ENCODE results near the gene TMEM129.
A peak's percentile ranks its signal among the peaks of the same experiment; 100 is the strongest.

TMEM129 gene, protein sequence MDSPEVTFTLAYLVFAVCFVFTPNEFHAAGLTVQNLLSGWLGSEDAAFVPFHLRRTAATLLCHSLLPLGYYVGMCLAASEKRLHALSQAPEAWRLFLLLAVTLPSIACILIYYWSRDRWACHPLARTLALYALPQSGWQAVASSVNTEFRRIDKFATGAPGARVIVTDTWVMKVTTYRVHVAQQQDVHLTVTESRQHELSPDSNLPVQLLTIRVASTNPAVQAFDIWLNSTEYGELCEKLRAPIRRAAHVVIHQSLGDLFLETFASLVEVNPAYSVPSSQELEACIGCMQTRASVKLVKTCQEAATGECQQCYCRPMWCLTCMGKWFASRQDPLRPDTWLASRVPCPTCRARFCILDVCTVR

DNA sequence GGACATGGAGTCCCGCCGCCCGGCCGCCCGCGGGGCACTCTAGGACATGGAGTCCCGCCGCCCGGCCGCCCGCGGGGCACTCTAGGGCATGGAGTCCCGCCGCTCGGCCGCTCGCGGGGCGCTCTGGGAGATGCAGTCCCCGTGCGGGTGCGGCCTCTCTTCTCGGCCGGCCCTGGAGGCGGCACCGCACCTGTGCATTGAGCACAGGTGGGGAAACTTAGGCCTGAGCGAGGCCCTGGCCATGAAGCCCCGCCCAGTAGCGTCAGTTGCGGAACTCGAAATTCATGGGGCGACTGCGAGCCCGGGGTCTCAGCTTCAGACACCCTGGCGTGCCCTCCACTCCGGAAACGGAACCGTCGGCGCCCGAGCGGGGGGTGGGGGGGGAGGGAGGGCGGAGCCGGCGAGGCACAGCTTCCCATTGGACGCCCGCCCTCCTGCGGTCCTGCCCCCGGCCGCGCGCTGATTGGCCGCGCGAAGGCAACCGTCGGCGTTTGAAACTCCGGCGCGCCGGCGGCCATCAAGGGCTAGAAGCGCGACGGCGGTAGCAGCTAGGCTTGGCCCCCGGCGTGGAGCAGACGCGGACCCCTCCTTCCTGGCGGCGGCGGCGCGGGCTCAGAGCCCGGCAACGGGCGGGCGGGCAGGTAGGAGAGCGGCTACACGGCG lies at the start of gene TMEM129, which contains the start of gene TACC3:
Gene TMEM129, minus strand, starts transcription at position 321 of the 663 bp plus-strand sequence. CDS start 486 bp downstream, outside the sequence.
Gene TACC3, plus strand, starts transcription at position 519 of the 663 bp plus-strand sequence. CDS start 1,901 bp downstream, outside the sequence.
- H3K27me3 ChIP-seq (replicated peaks), result no peaks in the 10 kb centered on the region
- peak within 1 kb of the TSS; percentile 76 for H3K4me3 ChIP-seq (ENCODE audit: low read depth, low read length)
- peak; percentile 87 for DNase-seq
- peaks cover 4% of the 10 kb centered on the region for H3K36me3 ChIP-seq (replicated peaks)
- in situ Hi-C loops (cut with HindIII; ENCODE audit: low pct_ligation_motif_present, low sequenced_read_pairs), result no loop called here
- peak within 1 kb of the TSS; percentile 62 for H3K27ac ChIP-seq
- TF ChIP-seq, protein P1, sequence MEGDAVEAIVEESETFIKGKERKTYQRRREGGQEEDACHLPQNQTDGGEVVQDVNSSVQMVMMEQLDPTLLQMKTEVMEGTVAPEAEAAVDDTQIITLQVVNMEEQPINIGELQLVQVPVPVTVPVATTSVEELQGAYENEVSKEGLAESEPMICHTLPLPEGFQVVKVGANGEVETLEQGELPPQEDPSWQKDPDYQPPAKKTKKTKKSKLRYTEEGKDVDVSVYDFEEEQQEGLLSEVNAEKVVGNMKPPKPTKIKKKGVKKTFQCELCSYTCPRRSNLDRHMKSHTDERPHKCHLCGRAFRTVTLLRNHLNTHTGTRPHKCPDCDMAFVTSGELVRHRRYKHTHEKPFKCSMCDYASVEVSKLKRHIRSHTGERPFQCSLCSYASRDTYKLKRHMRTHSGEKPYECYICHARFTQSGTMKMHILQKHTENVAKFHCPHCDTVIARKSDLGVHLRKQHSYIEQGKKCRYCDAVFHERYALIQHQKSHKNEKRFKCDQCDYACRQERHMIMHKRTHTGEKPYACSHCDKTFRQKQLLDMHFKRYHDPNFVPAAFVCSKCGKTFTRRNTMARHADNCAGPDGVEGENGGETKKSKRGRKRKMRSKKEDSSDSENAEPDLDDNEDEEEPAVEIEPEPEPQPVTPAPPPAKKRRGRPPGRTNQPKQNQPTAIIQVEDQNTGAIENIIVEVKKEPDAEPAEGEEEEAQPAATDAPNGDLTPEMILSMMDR (IDR thresholded peaks at IDR 0.05; ENCODE audit: low read depth, low read length, missing control alignments), result no peak

DNA sequence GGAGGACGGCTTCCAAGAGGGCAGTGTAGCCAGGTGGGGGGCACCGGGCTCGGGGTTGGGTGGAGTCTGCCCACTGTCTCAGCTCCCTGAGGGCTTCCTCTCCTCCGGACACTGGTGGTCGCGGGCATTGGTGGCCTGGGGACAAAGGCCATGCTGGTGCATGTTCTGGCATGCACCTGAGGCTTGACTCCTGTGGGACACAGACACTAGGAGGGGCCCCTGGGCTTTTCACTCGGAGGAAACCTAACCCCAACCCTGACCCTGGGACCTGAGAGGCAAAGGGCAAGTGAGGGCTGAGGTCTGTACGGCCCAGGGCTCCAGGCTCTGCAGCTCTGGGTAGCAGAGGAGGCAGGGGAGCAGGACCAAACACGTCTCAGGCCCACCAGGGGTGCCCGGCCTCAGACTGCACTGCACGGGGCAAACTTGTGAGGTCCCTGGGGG lies 49.7 kb upstream of the TMEM129 start:
- DNase-seq, result no peak

DNA sequence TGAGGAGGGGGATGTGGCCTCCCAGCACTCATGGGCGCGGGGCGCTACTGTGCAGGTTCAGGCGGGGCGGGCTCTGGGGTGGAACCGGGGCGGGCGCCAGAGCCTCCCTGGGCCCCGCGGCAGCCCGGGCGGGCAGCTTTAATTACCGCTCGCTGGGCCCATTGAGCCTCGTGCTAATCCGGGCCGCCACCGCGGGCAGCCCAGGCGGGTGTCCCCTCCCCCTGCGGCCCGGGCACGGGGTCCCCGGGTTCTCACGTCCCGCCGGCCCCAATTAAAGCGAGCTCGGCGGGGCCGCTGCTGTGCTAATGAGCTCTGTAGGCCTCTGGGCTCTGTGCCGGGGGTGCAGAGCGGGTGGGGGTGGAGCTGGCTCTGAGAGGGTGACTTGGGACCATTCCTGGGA lies 49.1 kb upstream of the TMEM129 start:
- DNase-seq, result no peak
- H3K27me3 ChIP-seq (replicated peaks), result peaks cover 1% of the 10 kb centered on the region
- TF ChIP-seq, protein P1 (IDR thresholded peaks at IDR 0.05; ENCODE audit: low read depth, low read length, missing control alignments), result no peak
- H3K27ac ChIP-seq, result no peak overlapping the region
- H3K36me3 ChIP-seq (replicated peaks), result no peaks in the 10 kb centered on the region
- H3K4me3 ChIP-seq (ENCODE audit: low read depth, low read length), result no peak overlapping the region
- in situ Hi-C loops (cut with HindIII; ENCODE audit: low pct_ligation_motif_present, low sequenced_read_pairs), result no loop called here

More for the DNA sequence above, 49.7 kb upstream of the TMEM129 start:
- TF ChIP-seq, protein P1 (IDR thresholded peaks at IDR 0.05; ENCODE audit: low read depth, low read length, missing control alignments), result no peak
- in situ Hi-C loops (cut with HindIII; ENCODE audit: low pct_ligation_motif_present, low sequenced_read_pairs), result no loop called here
- H3K36me3 ChIP-seq (replicated peaks), result no peaks in the 10 kb centered on the region
- H3K4me3 ChIP-seq (ENCODE audit: low read depth, low read length), result no peak overlapping the region
- no peak overlapping the region for H3K27ac ChIP-seq
- H3K27me3 ChIP-seq (replicated peaks), result peaks cover 1% of the 10 kb centered on the region

DNA sequence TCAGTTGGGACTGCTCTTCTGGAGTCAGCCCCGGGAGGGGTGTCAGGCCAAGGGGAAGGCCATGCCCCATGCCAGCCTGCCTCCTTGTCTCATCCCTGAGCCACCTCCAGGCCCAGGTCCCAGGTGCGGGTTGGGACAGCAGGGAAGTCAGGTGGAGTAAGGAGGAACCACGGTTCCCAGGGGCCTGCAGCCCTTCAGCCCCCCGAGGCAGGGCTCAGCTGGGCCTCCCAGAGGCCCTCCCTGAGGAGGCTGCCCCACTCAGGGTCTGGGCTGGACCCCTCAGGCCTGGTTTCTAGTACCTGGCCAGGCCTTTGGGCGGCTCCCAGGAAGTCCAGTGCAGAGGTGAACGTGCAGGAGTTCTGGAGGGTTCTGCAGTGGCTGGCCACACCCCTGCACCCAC lies 48.6 kb upstream of the TMEM129 start:
- in situ Hi-C loops (cut with HindIII; ENCODE audit: low pct_ligation_motif_present, low sequenced_read_pairs), result no loop called here
- H3K27ac ChIP-seq, result no peak overlapping the region
- H3K27me3 ChIP-seq (replicated peaks), result peaks cover 1% of the 10 kb centered on the region

DNA sequence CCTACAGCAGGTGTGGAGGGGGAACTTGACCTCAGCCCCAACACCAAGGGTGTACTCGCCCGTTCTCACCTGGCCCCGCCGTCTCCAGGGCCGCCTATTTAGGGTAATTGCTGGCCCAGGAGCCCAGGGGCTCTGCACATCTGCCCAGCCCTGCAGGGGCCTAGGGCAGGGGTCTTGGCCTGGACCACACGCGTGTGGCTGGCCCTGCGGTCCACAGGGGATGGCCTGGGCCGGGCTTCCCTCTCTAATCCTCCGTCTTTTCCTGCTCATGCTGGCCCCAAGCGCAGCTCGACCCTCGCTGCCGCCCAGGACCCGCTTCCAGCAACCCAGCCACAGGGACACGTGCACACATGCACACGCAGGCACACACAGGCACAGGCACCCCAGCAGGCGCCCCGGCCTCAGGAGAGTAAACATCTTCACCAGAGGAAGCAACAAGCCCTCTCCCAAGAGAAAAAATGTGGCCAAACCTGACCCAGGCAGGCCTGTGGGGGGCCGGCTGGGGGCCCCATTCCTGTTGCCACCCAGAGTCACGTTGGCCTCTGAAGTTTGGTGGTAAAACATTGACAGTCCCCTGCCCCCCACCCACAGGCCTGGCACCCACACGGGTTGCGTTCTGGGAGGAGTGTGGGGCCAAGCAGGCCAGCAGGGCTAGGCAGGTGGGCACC lies 47.4 kb upstream of the TMEM129 start:
- in situ Hi-C loops (cut with HindIII; ENCODE audit: low pct_ligation_motif_present, low sequenced_read_pairs), result no loop called here
- Histone ChIP-seq H3K4me3 (ENCODE audit: low read depth, low read length) (no peak overlapping the region), H3K27ac (no peak overlapping the region), H3K36me3 (replicated peaks) (no peaks in the 10 kb centered on the region), H3K27me3 (replicated peaks) (peaks cover 1% of the 10 kb centered on the region)
- TF ChIP-seq, protein P1 (IDR thresholded peaks at IDR 0.05; ENCODE audit: low read depth, low read length, missing control alignments), result no peak
- no peak for DNase-seq

More for the DNA sequence above, 48.6 kb upstream of the TMEM129 start:
- no peak for DNase-seq
- Histone ChIP-seq H3K4me3 (ENCODE audit: low read depth, low read length) (no peak overlapping the region), H3K36me3 (replicated peaks) (no peaks in the 10 kb centered on the region)
- TF ChIP-seq, protein P1 (IDR thresholded peaks at IDR 0.05; ENCODE audit: low read depth, low read length, missing control alignments), result no peak
